ENCODE measurements around the gene ACOXL. TPM values are rescaled to one million over a fixed set of nuclear protein-coding genes. Genes with fewer than 3 reads are reported as not detected.

The ACOXL gene
- total RNA-seq, 3 donors from 2014 or later (not counting 1 experiment from before 2014, with no cell fraction given): not detected

- peaks cover 8 to 13% of the 10 kb centered on the region in 2 donors for H3K27me3 Mint-ChIP-seq (ENCODE audit: low read depth in 2 of 2)
- peaks cover 2% of the 10 kb centered on the region for H3K27me3 ChIP-seq (ENCODE audit: control insufficient read depth, insufficient read depth, low read length)
- no peaks in the 10 kb centered on the region for H3K9me3 Mint-ChIP-seq
- no peaks in the 10 kb centered on the region for H3K36me3 ChIP-seq (ENCODE audit: control insufficient read depth, insufficient read depth, low read length)
- no peak overlapping the region for H3K27ac ChIP-seq (ENCODE audit: low read length)
- H3K4me1 ChIP-seq (ENCODE audit: control insufficient read depth, insufficient read depth, low read length): no peaks in the 10 kb centered on the region
- H3K4me1 Mint-ChIP-seq: no peaks in the 10 kb centered on the region
- H3K4me3 Mint-ChIP-seq: no peak overlapping the region
- H3K9me3 ChIP-seq (ENCODE audit: control insufficient read depth, insufficient read depth, low read length): no peaks in the 10 kb centered on the region
- ATAC-seq (no peak), DNase-seq (no peak)
- no peak overlapping the region for H3K4me3 ChIP-seq (ENCODE audit: low read length)
- 89% methylated on average over 1 of the region's 2 CpGs for WGBS (ENCODE audit: insufficient coverage)
- intact Hi-C loops (cut with micrococcal nuclease): no loop called here
- H3K27ac Mint-ChIP-seq: no peak overlapping the region
- H3K36me3 Mint-ChIP-seq: no peaks in the 10 kb centered on the region
- TF ChIP-seq CTCF (IDR thresholded peaks at IDR 0.05): no peak
These were observed 222.7 kb downstream of the ACOXL start for GRCh38 chr2:110955045-110955444.

GRCh38 chr2:110955556-110955955 lies 223.2 kb downstream of the ACOXL start:
- Mint-ChIP-seq H3K27ac (no peak overlapping the region), H3K4me1 (no peaks in the 10 kb centered on the region), H3K27me3 (ENCODE audit: low read depth in 2 of 2) (peaks cover 8 to 13% of the 10 kb centered on the region in 2 donors), H3K36me3 (no peaks in the 10 kb centered on the region), H3K9me3 (no peaks in the 10 kb centered on the region), H3K4me3 (no peak overlapping the region)
- no peaks in the 10 kb centered on the region for H3K36me3 ChIP-seq (ENCODE audit: control insufficient read depth, insufficient read depth, low read length)
- TF ChIP-seq CTCF (IDR thresholded peaks at IDR 0.05): no peak
- no peak overlapping the region for H3K27ac ChIP-seq (ENCODE audit: low read length)
- 86% methylated on average over 3 of the region's 3 CpGs for WGBS (ENCODE audit: insufficient coverage)
- no peak overlapping the region for H3K4me3 ChIP-seq (ENCODE audit: low read length)
- H3K4me1 ChIP-seq (ENCODE audit: control insufficient read depth, insufficient read depth, low read length): no peaks in the 10 kb centered on the region
- intact Hi-C loops (cut with micrococcal nuclease): no loop called here
- no peaks in the 10 kb centered on the region for H3K9me3 ChIP-seq (ENCODE audit: control insufficient read depth, insufficient read depth, low read length)
- ATAC-seq (no peak), DNase-seq (no peak)
- peaks cover 2% of the 10 kb centered on the region for H3K27me3 ChIP-seq (ENCODE audit: control insufficient read depth, insufficient read depth, low read length)

GRCh38 chr2:110957293-110957692 lies 224.9 kb downstream of the ACOXL start:
- H3K36me3 ChIP-seq (ENCODE audit: control insufficient read depth, insufficient read depth, low read length): no peaks in the 10 kb centered on the region
- no peaks in the 10 kb centered on the region for H3K9me3 ChIP-seq (ENCODE audit: control insufficient read depth, insufficient read depth, low read length)
- ATAC-seq (no peak), DNase-seq (no peak)
- H3K9me3 Mint-ChIP-seq: no peaks in the 10 kb centered on the region
- H3K4me1 ChIP-seq (ENCODE audit: control insufficient read depth, insufficient read depth, low read length): no peaks in the 10 kb centered on the region
- H3K4me3 Mint-ChIP-seq: no peak overlapping the region
- WGBS (ENCODE audit: insufficient coverage): 88% methylated on average over 5 of the region's 5 CpGs
- no peaks in the 10 kb centered on the region for H3K36me3 Mint-ChIP-seq
- no peak overlapping the region for H3K27ac ChIP-seq (ENCODE audit: low read length)
- H3K4me3 ChIP-seq (ENCODE audit: low read length): no peak overlapping the region
- H3K4me1 Mint-ChIP-seq: no peaks in the 10 kb centered on the region
- H3K27ac Mint-ChIP-seq: no peak overlapping the region
- H3K27me3 ChIP-seq (ENCODE audit: control insufficient read depth, insufficient read depth, low read length): peaks cover 2% of the 10 kb centered on the region
- intact Hi-C loops (cut with micrococcal nuclease): no loop called here
- TF ChIP-seq CTCF (IDR thresholded peaks at IDR 0.05): no peak
- peaks cover 13 to 18% of the 10 kb centered on the region in 2 donors for H3K27me3 Mint-ChIP-seq (ENCODE audit: low read depth in 2 of 2)

GRCh38 chr2:110958346-110959119 lies 226.2 kb downstream of the ACOXL start:
- no peaks in the 10 kb centered on the region for H3K36me3 Mint-ChIP-seq
- H3K4me3 Mint-ChIP-seq: no peak overlapping the region
- H3K4me1 Mint-ChIP-seq: no peaks in the 10 kb centered on the region
- ATAC-seq (no peak), DNase-seq (no peak)
- H3K27ac Mint-ChIP-seq: no peak overlapping the region
- no peaks in the 10 kb centered on the region for H3K36me3 ChIP-seq (ENCODE audit: control insufficient read depth, insufficient read depth, low read length)
- H3K27me3 Mint-ChIP-seq (ENCODE audit: low read depth in 2 of 2): peaks cover 10 to 15% of the 10 kb centered on the region in 2 donors
- H3K4me3 ChIP-seq (ENCODE audit: low read length): no peak overlapping the region
- TF ChIP-seq CTCF (IDR thresholded peaks at IDR 0.05): no peak
- no peaks in the 10 kb centered on the region for H3K9me3 ChIP-seq (ENCODE audit: control insufficient read depth, insufficient read depth, low read length)
- H3K27ac ChIP-seq (ENCODE audit: low read length): no peak overlapping the region
- intact Hi-C loops (cut with micrococcal nuclease): no loop called here
- no peaks in the 10 kb centered on the region for H3K9me3 Mint-ChIP-seq
- peaks cover 2% of the 10 kb centered on the region for H3K27me3 ChIP-seq (ENCODE audit: control insufficient read depth, insufficient read depth, low read length)
- WGBS (ENCODE audit: insufficient coverage): 87% methylated on average over 6 of the region's 6 CpGs
- H3K4me1 ChIP-seq (ENCODE audit: control insufficient read depth, insufficient read depth, low read length): no peaks in the 10 kb centered on the region

Data from natural killer cell (primary cell).